DND-41 (cell line): ENCODE results near the gene RPL13A.
A peak's percentile ranks its signal among the peaks of the same experiment; 100 is the strongest.

ENCODE experiments used
- ATAC-seq: fragments of 200-7000 bp; cut with Tn5 transposase; 3 replicates; pipeline ENCODE4 v1.9.1; 2021; ENCODE audit warnings: low read depth; ENCODE audit not compliant: insufficient read depth
- DNase-seq: peaks from one replicate; pipeline ENCODE4 v3.0.0-alpha.2; 2020
- H2AFZ ChIP-seq: 2 replicates; pipeline ENCODE4 v1.6.0; 2012; ENCODE audit warnings: low read depth, low read length
- H3K27ac ChIP-seq: 2 replicates; pipeline ENCODE4 v1.5.1; 2012; ENCODE audit warnings: low read length, inconsistent platforms
- H3K27me3 ChIP-seq: fragments of 200-600 bp; sonication (generic); 2 replicates; pipeline ENCODE4 v1.6.0; 2012; ENCODE audit warnings: low read length, mild to moderate bottlenecking, inconsistent platforms; ENCODE audit not compliant: insufficient read depth, poor library complexity
- H3K36me3 ChIP-seq: 2 replicates; pipeline ENCODE4 v1.5.1; 2012; ENCODE audit warnings: low read length, inconsistent platforms; ENCODE audit not compliant: insufficient read depth
- H3K4me1 ChIP-seq: 2 replicates; pipeline ENCODE4 v1.5.1; 2012; ENCODE audit warnings: mild to moderate bottlenecking, low read length; ENCODE audit not compliant: insufficient read depth
- H3K4me2 ChIP-seq: 2 replicates; pipeline ENCODE4 v1.6.0; 2012; ENCODE audit warnings: mild to moderate bottlenecking, moderate library complexity, low read length, inconsistent platforms; ENCODE audit not compliant: insufficient read depth
- H3K4me3 ChIP-seq, 2 experiments: fragments of 200-600 bp in 1 of 2; shearing (Covaris generic) in 1 of 2; 2 replicates each; pipeline ENCODE4 v1.5.1; 2012 to 2016; ENCODE audit warnings: inconsistent platforms in 2 of 2, low read length in 2 of 2, mild to moderate bottlenecking in 2 of 2, low read depth in 1 of 2, moderate library complexity in 1 of 2
- H3K79me2 ChIP-seq: 2 replicates; pipeline ENCODE4 v1.6.0; 2012; ENCODE audit warnings: low read length, inconsistent platforms; ENCODE audit not compliant: insufficient read depth
- H3K9ac ChIP-seq: 2 replicates; pipeline ENCODE4 v1.6.0; 2012; ENCODE audit warnings: low read depth, mild to moderate bottlenecking, inconsistent platforms, low read length, moderate library complexity
- H3K9me3 ChIP-seq: 2 replicates; pipeline ENCODE4 v1.5.1; 2012; ENCODE audit warnings: low read length, moderate library complexity, mild to moderate bottlenecking, inconsistent platforms; ENCODE audit not compliant: insufficient read depth, severe bottlenecking
- H4K20me1 ChIP-seq: 2 replicates; pipeline ENCODE4 v1.6.0; 2012; ENCODE audit warnings: low read length; ENCODE audit not compliant: insufficient read depth
- CTCF ChIP-seq: IDR thresholded peaks from 2 replicates; pipeline ENCODE4 v1.5.1; 2012; ENCODE audit warnings: borderline replicate concordance, low read length, moderate library complexity, mild to moderate bottlenecking; ENCODE audit not compliant: poor library complexity, severe bottlenecking; ENCODE audit errors: extremely low read depth
- EZH2 ChIP-seq: IDR thresholded peaks from 3 replicates; pipeline ENCODE4 v1.6.1; 2012; ENCODE audit warnings: borderline replicate concordance, low read depth, mild to moderate bottlenecking, moderate library complexity, low read length, inconsistent platforms; ENCODE audit not compliant: severe bottlenecking

RPL13A gene

DNA sequence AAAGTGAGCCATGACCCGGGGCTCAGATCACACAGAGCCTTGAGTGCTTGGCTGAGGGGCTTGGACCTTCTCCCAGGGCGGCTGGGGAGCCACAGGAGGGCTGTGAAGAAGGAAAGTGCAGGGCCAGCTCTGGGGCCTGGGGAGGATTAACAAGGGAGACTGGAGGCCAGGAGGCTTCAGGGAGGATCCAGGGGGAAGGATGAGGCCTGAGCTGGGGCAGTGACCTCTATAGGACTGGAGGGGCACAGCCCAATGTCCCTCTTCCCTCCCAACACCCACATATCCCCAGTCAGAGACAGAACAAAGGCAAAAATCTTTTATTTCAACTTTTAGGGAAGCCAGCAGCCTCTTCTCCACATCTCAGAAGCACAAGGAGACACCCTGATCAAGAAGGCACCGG, 41.4 kb upstream of the RPL13A start:
- H3K4me2 ChIP-seq: no peak overlapping the region

GRCh38 chr19:49447485-49448431, 39.6 kb upstream of the RPL13A start:
- Histone ChIP-seq H3K27ac (no peak overlapping the region), H3K9ac (no peak overlapping the region), H3K36me3 (peaks cover 44% of the 10 kb centered on the region), H3K4me1 (peaks cover 40% of the 10 kb centered on the region), H3K27me3 (no peaks in the 10 kb centered on the region), H3K79me2 (peaks cover 32% of the 10 kb centered on the region), H3K4me2 (no peak overlapping the region), H3K9me3 (no peaks in the 10 kb centered on the region), H4K20me1 (peaks cover 22% of the 10 kb centered on the region; the same call in 1 of the 2 replicates), H2AFZ (no peak overlapping the region), H3K4me3 (no peak overlapping the region)
- TF ChIP-seq CTCF (no peak), EZH2 (no peak)
- peak; percentile 67 for DNase-seq
- ATAC-seq: no peak

More for the DNA sequence above, 41.4 kb upstream of the RPL13A start:
- H3K79me2 ChIP-seq: peaks cover 20% of the 10 kb centered on the region
- peaks cover 41% of the 10 kb centered on the region for H3K36me3 ChIP-seq
- H2AFZ ChIP-seq: no peak overlapping the region
- DNase-seq: no peak
- TF ChIP-seq EZH2: no peak
- no peak for TF ChIP-seq CTCF
- H3K9ac ChIP-seq: no peak overlapping the region
- no peak for ATAC-seq
- H3K27me3 ChIP-seq: peaks cover 6% of the 10 kb centered on the region
- H3K4me3 ChIP-seq: no peak overlapping the region
- H3K27ac ChIP-seq: no peak overlapping the region
- H3K9me3 ChIP-seq: no peaks in the 10 kb centered on the region
- peaks cover 31% of the 10 kb centered on the region for H3K4me1 ChIP-seq
- peaks cover 22% of the 10 kb centered on the region; the same call in 1 of the 2 replicates for H4K20me1 ChIP-seq

DNA sequence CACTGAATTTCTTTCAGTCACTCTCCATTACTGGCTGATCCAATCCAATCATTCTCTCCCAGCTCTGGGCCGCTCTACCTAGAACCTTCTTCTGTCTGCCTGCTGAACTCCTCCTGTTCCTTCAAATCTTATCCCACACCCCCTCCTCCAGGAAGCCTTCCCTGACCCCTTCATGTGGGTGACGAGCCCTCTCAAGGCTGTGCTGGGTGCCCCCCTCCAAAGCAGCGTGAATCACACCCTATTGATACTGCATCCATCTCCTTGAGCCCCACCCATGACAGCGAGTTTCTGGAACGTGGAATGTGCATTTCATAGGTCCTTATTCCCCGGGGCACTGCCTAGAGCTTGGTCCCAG, 39.0 kb upstream of the RPL13A start:
- Histone ChIP-seq H3K27ac (no peak overlapping the region), H3K9ac (no peak overlapping the region), H2AFZ (no peak overlapping the region), H3K27me3 (no peaks in the 10 kb centered on the region), H3K4me3 (no peak overlapping the region), H3K36me3 (peaks cover 44% of the 10 kb centered on the region), H3K4me2 (no peak overlapping the region), H3K9me3 (no peaks in the 10 kb centered on the region), H3K79me2 (peaks cover 32% of the 10 kb centered on the region), H3K4me1 (peaks cover 34% of the 10 kb centered on the region), H4K20me1 (peaks cover 22% of the 10 kb centered on the region; the same call in 1 of the 2 replicates)
- DNase-seq (no peak), ATAC-seq (no peak)
- TF ChIP-seq CTCF: no peak
- TF ChIP-seq EZH2: no peak
